Stimulated activated CD4-positive, alpha-beta T cell treated with anti-CD3 and anti-CD28 coated beads, Interleukin-4, amount 100 ng/mL, for 24 hours (primary cell): ENCODE results near the gene ESPNL.

Experiments used
- DNase-seq: peaks from one replicate; pipeline ENCODE4 v3.0.0-alpha.2; 2020

ESPNL gene

GRCh38 chr2:238116298-238117198 lies 16.4 kb downstream of the ESPNL start:
- DNase-seq: no peak

- DNase-seq: no peak
These were observed 17.3 kb downstream of the ESPNL start for GRCh38 chr2:238117199-238118154.

- no peak for DNase-seq
These were observed 19.8 kb downstream of the ESPNL start for GRCh38 chr2:238119756-238120462.

- DNase-seq: no peak
These were observed 20.5 kb downstream of the ESPNL start for GRCh38 chr2:238120463-238121298.

GRCh38 chr2:238121511-238122286 lies 21.6 kb downstream of the ESPNL start:
- no peak for DNase-seq

GRCh38 chr2:238122287-238123217 lies 22.4 kb downstream of the ESPNL start:
- no peak for DNase-seq

GRCh38 chr2:238123218-238123971 lies 23.3 kb downstream of the ESPNL start:
- no peak for DNase-seq

- no peak for DNase-seq
These were observed 23.9 kb downstream of the ESPNL start for GRCh38 chr2:238123991-238124470.

GRCh38 chr2:238124488-238125126 lies 24.5 kb downstream of the ESPNL start:
- DNase-seq: no peak

- no peak for DNase-seq
These were observed 25.2 kb downstream of the ESPNL start for GRCh38 chr2:238125127-238125885.

- DNase-seq: no peak
These were observed 26.2 kb downstream of the ESPNL start for GRCh38 chr2:238126338-238126737.

GRCh38 chr2:238126775-238127164 lies 26.6 kb downstream of the ESPNL start:
- DNase-seq: no peak

- no peak for DNase-seq
These were observed 27.3 kb downstream of the ESPNL start for GRCh38 chr2:238127165-238128060.

- no peak for DNase-seq
These were observed 27.9 kb downstream of the ESPNL start for GRCh38 chr2:238128061-238128440.

GRCh38 chr2:238128534-238129001 lies 28.4 kb downstream of the ESPNL start:
- no peak for DNase-seq

- DNase-seq: no peak
These were observed 29.2 kb downstream of the ESPNL start for GRCh38 chr2:238129166-238130010.
